A673 (cell line): ENCODE measurements around the gene FETUB. TPM values are rescaled to one million over a fixed set of nuclear protein-coding genes. Genes with fewer than 3 reads are reported as not detected.

Source experiments
- BruUV-seq: library from RNA; stranded (reverse); fragments of 400-500 nt; replicated peaks from 2 replicates; lab custom pipeline; 2021; lab: Mats Ljungman, UMichigan
- CTCF ChIA-PET: fragments of 300-600 bp; sonication (Branson Sonifier 250); formaldehyde crosslinking; loops from one replicate; lab custom pipeline; 2022; ENCODE audit warnings: antibody characterized with exemption; lab: Charles Lee
- POLR2A ChIA-PET: fragments of 300-600 bp; sonication (Branson Sonifier 250); formaldehyde crosslinking; loops from one replicate; lab custom pipeline; 2022; ENCODE audit warnings: antibody characterized with exemption; ENCODE audit not compliant: low non-redundant PET; lab: Charles Lee
- DNase-seq: peaks from one replicate; pipeline ENCODE4 v3.0.0-alpha.2; 2015; ENCODE audit warnings: low spot score
- H3K27ac ChIP-seq: fragments of 200-600 bp; sonication (generic); 2 replicates; pipeline ENCODE4 v1.5.1; 2016; ENCODE audit warnings: mixed run types, low read depth, mild to moderate bottlenecking, mixed read lengths, antibody characterized with exemption, low read length; ENCODE audit not compliant: poor library complexity, severe bottlenecking
- H3K27me3 ChIP-seq: fragments of 200-600 bp; sonication (generic); replicated peaks from 2 replicates; pipeline ENCODE4 v1.6.1; 2017; ENCODE audit warnings: mixed run types, low read depth, mild to moderate bottlenecking, mixed read lengths, antibody characterized with exemption, low read length; ENCODE audit not compliant: insufficient read depth, poor library complexity
- H3K36me3 ChIP-seq: fragments of 200-600 bp; sonication (generic); 2 replicates; pipeline ENCODE4 v1.6.1; 2016; ENCODE audit warnings: mixed run types, mild to moderate bottlenecking, mixed read lengths, antibody characterized with exemption, low read length; ENCODE audit not compliant: insufficient read depth, poor library complexity, severe bottlenecking
- H3K4me1 ChIP-seq: fragments of 200-600 bp; sonication (generic); 2 replicates; pipeline ENCODE4 v1.6.1; 2017; ENCODE audit warnings: mixed run types, mild to moderate bottlenecking, mixed read lengths, antibody characterized with exemption, low read length; ENCODE audit not compliant: insufficient read depth, poor library complexity, severe bottlenecking
- H3K4me3 ChIP-seq: fragments of 200-600 bp; sonication (generic); 2 replicates; pipeline ENCODE4 v1.5.1; 2016; ENCODE audit warnings: low read depth, mixed run types, mild to moderate bottlenecking, mixed read lengths, low read length; ENCODE audit not compliant: poor library complexity, severe bottlenecking
- H3K9me3 ChIP-seq: fragments of 200-600 bp; sonication (generic); 2 replicates; pipeline ENCODE4 v1.6.1; 2016; ENCODE audit warnings: mixed run types, low read depth, mild to moderate bottlenecking, mixed read lengths, antibody characterized with exemption, low read length; ENCODE audit not compliant: poor library complexity, severe bottlenecking
- EZH2 ChIP-seq: fragments of 200-600 bp; sonication (generic); IDR thresholded peaks from 2 replicates; pipeline ENCODE4 v1.6.1; 2017; ENCODE audit warnings: borderline replicate concordance, low read depth, mild to moderate bottlenecking, mixed read lengths, antibody characterized with exemption, low read length; ENCODE audit not compliant: poor library complexity, severe bottlenecking
- intact Hi-C: fragments of 100-400 bp; cut with micrococcal nuclease; formaldehyde crosslinking; loops from one replicate; pipeline ENCODE4 v1.10.0; 2022; ENCODE audit not compliant: unreplicated experiment
- total RNA-seq: library from RNA; stranded (reverse); gene quantifications from 2 replicates; pipeline ENCODE4 v1.2.3, GENCODE V29; 2021
- TF ChIP-seq, protein P1 (sequence below): fragments of 300-800, 200-600 bp; sonication (generic); conservative IDR thresholded peaks from 2 replicates; pipeline ENCODE4 v1.5.1; 2017; ENCODE audit warnings: low read depth, mild to moderate bottlenecking, antibody characterized with exemption, low read length, moderate library complexity, mixed read lengths

Gene FETUB
- total RNA-seq, 1 experiment from 2014 or later = not detected

- peak; percentile 51 for DNase-seq
- intact Hi-C loops = no loop called here
- no peak for TF ChIP-seq EZH2
- TF ChIP-seq, protein P1, sequence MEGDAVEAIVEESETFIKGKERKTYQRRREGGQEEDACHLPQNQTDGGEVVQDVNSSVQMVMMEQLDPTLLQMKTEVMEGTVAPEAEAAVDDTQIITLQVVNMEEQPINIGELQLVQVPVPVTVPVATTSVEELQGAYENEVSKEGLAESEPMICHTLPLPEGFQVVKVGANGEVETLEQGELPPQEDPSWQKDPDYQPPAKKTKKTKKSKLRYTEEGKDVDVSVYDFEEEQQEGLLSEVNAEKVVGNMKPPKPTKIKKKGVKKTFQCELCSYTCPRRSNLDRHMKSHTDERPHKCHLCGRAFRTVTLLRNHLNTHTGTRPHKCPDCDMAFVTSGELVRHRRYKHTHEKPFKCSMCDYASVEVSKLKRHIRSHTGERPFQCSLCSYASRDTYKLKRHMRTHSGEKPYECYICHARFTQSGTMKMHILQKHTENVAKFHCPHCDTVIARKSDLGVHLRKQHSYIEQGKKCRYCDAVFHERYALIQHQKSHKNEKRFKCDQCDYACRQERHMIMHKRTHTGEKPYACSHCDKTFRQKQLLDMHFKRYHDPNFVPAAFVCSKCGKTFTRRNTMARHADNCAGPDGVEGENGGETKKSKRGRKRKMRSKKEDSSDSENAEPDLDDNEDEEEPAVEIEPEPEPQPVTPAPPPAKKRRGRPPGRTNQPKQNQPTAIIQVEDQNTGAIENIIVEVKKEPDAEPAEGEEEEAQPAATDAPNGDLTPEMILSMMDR = no peak
- H3K4me1 ChIP-seq = no peaks in the 10 kb centered on the region
- H3K9me3 ChIP-seq = no peaks in the 10 kb centered on the region
- POLR2A ChIA-PET = no interaction called here
- no peaks in the 10 kb centered on the region for H3K27me3 ChIP-seq
- no TSS peak for BruUV-seq
- H3K36me3 ChIP-seq = no peaks in the 10 kb centered on the region
- no peak overlapping the region for H3K4me3 ChIP-seq
- CTCF ChIA-PET = no interaction called here
- H3K27ac ChIP-seq = no peak overlapping the region
These were observed 247 bp downstream of the FETUB start for GRCh38 chr3:186640473-186640818.

DNA sequence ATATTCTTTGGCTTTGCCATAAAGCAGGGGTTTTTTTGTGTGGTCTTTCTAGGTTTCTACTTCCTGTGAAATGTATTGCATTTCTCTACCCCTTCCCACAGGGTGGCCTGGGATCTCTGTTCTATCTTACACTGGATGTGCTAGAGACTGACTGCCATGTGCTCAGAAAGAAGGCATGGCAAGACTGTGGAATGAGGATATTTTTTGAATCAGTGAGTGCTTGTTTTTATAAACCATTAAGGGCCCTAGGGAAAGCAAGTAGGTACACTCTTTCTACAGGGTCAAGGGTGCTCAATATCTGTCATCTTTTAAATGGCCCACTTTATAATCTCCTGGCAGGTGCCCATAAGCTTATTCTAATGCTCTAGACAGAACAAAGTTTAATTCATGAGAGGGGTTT is 730 bp downstream of the FETUB start:
- Histone ChIP-seq H3K9me3 (no peaks in the 10 kb centered on the region), H3K4me3 (no peak overlapping the region), H3K36me3 (no peaks in the 10 kb centered on the region), H3K27me3 (no peaks in the 10 kb centered on the region), H3K4me1 (no peaks in the 10 kb centered on the region), H3K27ac (no peak overlapping the region)
- intact Hi-C loops = no loop called here
- no TSS peak for BruUV-seq
- POLR2A ChIA-PET = no interaction called here
- CTCF ChIA-PET = no interaction called here
- DNase-seq = no peak
- TF ChIP-seq, protein P1 = no peak
- TF ChIP-seq EZH2 = no peak

GRCh38 chr3:186642014-186642413 is 1.8 kb downstream of the FETUB start:
- H3K4me3 ChIP-seq = no peak overlapping the region
- ChIA-PET CTCF (no interaction called here), POLR2A (no interaction called here)
- H3K36me3 ChIP-seq = no peaks in the 10 kb centered on the region
- no peak overlapping the region for H3K27ac ChIP-seq
- no peaks in the 10 kb centered on the region for H3K27me3 ChIP-seq
- no peak for DNase-seq
- no TSS peak for BruUV-seq
- no peak for TF ChIP-seq EZH2
- TF ChIP-seq, protein P1 = no peak
- intact Hi-C loops = no loop called here
- H3K9me3 ChIP-seq = no peaks in the 10 kb centered on the region
- H3K4me1 ChIP-seq = no peaks in the 10 kb centered on the region
